ENCODE results near the gene DOHH. TPM values are rescaled to one million over a fixed set of nuclear protein-coding genes. Genes with fewer than 3 reads are reported as not detected.

Gene DOHH
- total and polyA plus RNA-seq, 4 donors: 1.4 to 12.0 (median 9.2) TPM

GRCh38 chr19:3476830-3477229 lies 23.6 kb downstream of the DOHH start:
- DNase-seq (ENCODE audit: low spot score): no peak
- H3K9ac ChIP-seq (ENCODE audit: low read depth in 1 of 2, low read length in 2 of 2): no peak overlapping the region

GRCh38 chr19:3475449-3475848 lies 25.0 kb downstream of the DOHH start:
- H3K4me1 ChIP-seq (ENCODE audit: control insufficient read depth in 4 of 4, insufficient read depth in 4 of 4, low read length in 3 of 4): peaks cover 0 to 3% (median 2%) of the 10 kb centered on the region in 4 donors
- no peak overlapping the region for H3K27ac ChIP-seq (ENCODE audit: low read depth in 1 of 2, low read length in 2 of 2)
- H3K36me3 ChIP-seq (ENCODE audit: control insufficient read depth in 4 of 4, insufficient read depth in 3 of 4, low read depth in 1 of 4, low read length in 3 of 4): no peaks in the 10 kb centered on the region
- DNase-seq (ENCODE audit: low spot score): no peak
- H3K4me3 ChIP-seq (ENCODE audit: low read depth in 1 of 3, low read length in 3 of 3): no peak overlapping the region
- H3K27me3 ChIP-seq (ENCODE audit: control insufficient read depth in 4 of 4, insufficient read depth in 4 of 4, low read length in 3 of 4): peaks cover 0 to 2% (median 0%) of the 10 kb centered on the region in 4 donors
- H3K9me3 ChIP-seq (ENCODE audit: control insufficient read depth in 4 of 4, low read length in 3 of 4): no peaks in the 10 kb centered on the region
- WGBS: 89% methylated on average over 4 of the region's 4 CpGs
- H3K9ac ChIP-seq (ENCODE audit: low read depth in 1 of 2, low read length in 2 of 2): no peak overlapping the region
- TF ChIP-seq REST (IDR thresholded peaks at IDR 0.05) (no peak), RAD21 (IDR thresholded peaks at IDR 0.05) (no peak), HNF4G (IDR thresholded peaks at IDR 0.05) (no peak), SP1 (IDR thresholded peaks at IDR 0.05) (no peak), RXRA (IDR thresholded peaks at IDR 0.05) (no peak), ZBTB33 (IDR thresholded peaks at IDR 0.05) (no peak), GABPA (IDR thresholded peaks at IDR 0.05 in 1 of 2, conservative IDR thresholded peaks at IDR 0.05 in 1 of 2) (no peak), YY1 (IDR thresholded peaks at IDR 0.05) (no peak), ATF3 (IDR thresholded peaks at IDR 0.05) (no peak), MAX (IDR thresholded peaks at IDR 0.05) (no peak), FOXA2 (IDR thresholded peaks at IDR 0.05) (no peak), EGR1 (IDR thresholded peaks at IDR 0.05; ENCODE audit: low read depth in 2 of 2) (no peak), HNF4A (conservative IDR thresholded peaks at IDR 0.05) (no peak), JUND (IDR thresholded peaks at IDR 0.05) (no peak)

More at GRCh38 chr19:3476830-3477229, 23.6 kb downstream of the DOHH start:
- Histone ChIP-seq H3K27me3 (ENCODE audit: control insufficient read depth in 4 of 4, insufficient read depth in 4 of 4, low read length in 3 of 4) (peaks cover 0 to 2% (median 0%) of the 10 kb centered on the region in 4 donors), H3K4me1 (ENCODE audit: control insufficient read depth in 4 of 4, insufficient read depth in 4 of 4, low read length in 3 of 4) (peaks cover 0 to 3% (median 2%) of the 10 kb centered on the region in 4 donors), H3K9me3 (ENCODE audit: control insufficient read depth in 4 of 4, low read length in 3 of 4) (no peaks in the 10 kb centered on the region), H3K27ac (ENCODE audit: low read depth in 1 of 2, low read length in 2 of 2) (no peak overlapping the region), H3K36me3 (ENCODE audit: control insufficient read depth in 4 of 4, insufficient read depth in 3 of 4, low read depth in 1 of 4, low read length in 3 of 4) (no peaks in the 10 kb centered on the region), H3K4me3 (ENCODE audit: low read depth in 1 of 3, low read length in 3 of 3) (no peak overlapping the region)
- TF ChIP-seq RXRA (IDR thresholded peaks at IDR 0.05) (no peak), TAF1 (conservative IDR thresholded peaks at IDR 0.05) (no peak), YY1 (IDR thresholded peaks at IDR 0.05) (no peak), EGR1 (IDR thresholded peaks at IDR 0.05; ENCODE audit: low read depth in 2 of 2) (no peak), FOXA1 (IDR thresholded peaks at IDR 0.05) (no peak), SP1 (IDR thresholded peaks at IDR 0.05) (no peak), FOXA2 (IDR thresholded peaks at IDR 0.05) (no peak), GABPA (IDR thresholded peaks at IDR 0.05 in 1 of 2, conservative IDR thresholded peaks at IDR 0.05 in 1 of 2) (no peak), NR2F2 (IDR thresholded peaks at IDR 0.05) (no peak), RAD21 (IDR thresholded peaks at IDR 0.05) (no peak), REST (IDR thresholded peaks at IDR 0.05) (no peak)
- 88% methylated on average over 2 of the region's 2 CpGs for WGBS

Data from liver (tissue), 9 donors.